GM12878 (cell line): ENCODE data around the gene CAVIN1. TPM values are rescaled to one million over a fixed set of nuclear protein-coding genes. Genes with fewer than 3 reads are reported as not detected.

Experiments
- BMI1 ChIP-seq: fragments of 450-650 bp; IDR thresholded peaks from 2 replicates; pipeline ENCODE4 v1.6.1; 2016; ENCODE audit warnings: mild to moderate bottlenecking, moderate library complexity, borderline replicate concordance
- EGR1 ChIP-seq, 2 experiments: IDR thresholded peaks; 1 replicate in 1 of 2; 2 replicates in 1 of 2; pipeline ENCODE4 v1.6.1; 2011 to 2012; ENCODE audit warnings: low read depth in 2 of 2, low read length in 2 of 2, borderline replicate concordance in 1 of 2, mild to moderate bottlenecking in 1 of 2, moderate library complexity in 1 of 2
- EZH2 ChIP-seq: IDR thresholded peaks from 2 replicates; pipeline ENCODE4 v1.6.1; 2012; ENCODE audit warnings: low read depth, mild to moderate bottlenecking, control low read depth, inconsistent platforms, low read length, borderline replicate concordance; ENCODE audit not compliant: control insufficient read depth
- FOS ChIP-seq: IDR thresholded peaks from 3 replicates; pipeline ENCODE4 v1.6.1; 2011; ENCODE audit warnings: borderline replicate concordance; ENCODE audit not compliant: insufficient read length; ENCODE audit errors: extremely low read depth
- FOXM1 ChIP-seq: IDR thresholded peaks from 2 replicates; pipeline ENCODE4 v1.6.1; 2012; ENCODE audit warnings: low read depth, mild to moderate bottlenecking, inconsistent platforms, low read length, moderate library complexity
- GATAD2B ChIP-seq: fragments of 450-650 bp; conservative IDR thresholded peaks from 2 replicates; pipeline ENCODE4 v1.6.1; 2017; ENCODE audit warnings: low read depth, mild to moderate bottlenecking, moderate library complexity
- HCFC1 ChIP-seq: fragments of 150-350 bp; IDR thresholded peaks from 2 replicates; pipeline ENCODE4 v1.6.1; 2014; ENCODE audit warnings: low read length
- HDGF ChIP-seq: fragments of 450-650 bp; IDR thresholded peaks from 2 replicates; pipeline ENCODE4 v1.6.1; 2016; ENCODE audit warnings: antibody characterized with exemption
- PAX5 ChIP-seq: IDR thresholded peaks from 2 replicates; pipeline ENCODE4 v1.6.1; 2011; ENCODE audit warnings: low read depth, low read length, borderline replicate concordance
- PAX8 ChIP-seq: fragments of 450-650 bp; IDR thresholded peaks from 2 replicates; pipeline ENCODE4 v1.6.1; 2017; ENCODE audit warnings: mild to moderate bottlenecking, moderate library complexity
- POLR2A ChIP-seq: IDR thresholded peaks from 2 replicates; pipeline ENCODE4 v1.6.1; 2011; ENCODE audit warnings: low read depth, mild to moderate bottlenecking, low read length
- RAD51 ChIP-seq: fragments of 450-650 bp; IDR thresholded peaks from 2 replicates; pipeline ENCODE4 v1.6.1; 2016; ENCODE audit warnings: moderate library complexity, mild to moderate bottlenecking, inconsistent platforms
- RUNX3 ChIP-seq: IDR thresholded peaks from 2 replicates; pipeline ENCODE4 v1.6.1; 2012; ENCODE audit warnings: low read length, inconsistent platforms
- SIN3A ChIP-seq: IDR thresholded peaks from 2 replicates; pipeline ENCODE4 v1.6.1; 2012; ENCODE audit warnings: low read depth, low read length, improper control_type of control experiment
- STAT3 ChIP-seq: IDR thresholded peaks from 2 replicates; pipeline ENCODE4 v1.6.1; 2011; ENCODE audit warnings: low read depth, low read length, improper control_type of control experiment
- WRNIP1 ChIP-seq: IDR thresholded peaks from 2 replicates; pipeline ENCODE4 v1.6.1; 2011; ENCODE audit warnings: low read depth, low read length, improper control_type of control experiment, borderline replicate concordance
- YBX1 ChIP-seq: fragments of 450-650 bp; IDR thresholded peaks from 2 replicates; pipeline ENCODE4 v1.6.1; 2016; ENCODE audit warnings: antibody characterized with exemption
- YY1 ChIP-seq: IDR thresholded peaks from 2 replicates; pipeline ENCODE4 v1.6.1; 2011; ENCODE audit warnings: low read depth, mild to moderate bottlenecking, low read length
- ZBTB11 ChIP-seq: fragments of 450-650 bp; formaldehyde crosslinking; IDR thresholded peaks from 2 replicates; pipeline ENCODE4 v1.5.0; 2022; ENCODE audit warnings: mild to moderate bottlenecking, missing genetic modification characterization
- ZNF207 ChIP-seq: fragments of 450-650 bp; IDR thresholded peaks from 2 replicates; pipeline ENCODE4 v1.6.1; 2014; ENCODE audit warnings: antibody characterized with exemption, mild to moderate bottlenecking, borderline replicate concordance
- ZSCAN29 ChIP-seq: fragments of 450-650 bp; IDR thresholded peaks from 2 replicates; pipeline ENCODE4 v1.6.1; 2017; ENCODE audit warnings: mild to moderate bottlenecking, moderate library complexity
- polyA plus RNA-seq, 11 experiments: library from polyadenylated mRNA; depleted of rRNA in 4 of 11; unstranded in 6 of 11; stranded (reverse) in 5 of 11; fragments of >200 nt; fragmentation: Nextera tagmentation in 4 of 11; fragmentation: Illumina TruSeq in 1 of 11; extraction: Ambion mirVana in 4 of 11; extraction: Trizol in 1 of 11; gene quantifications; 1 replicate in 1 of 11; 2 replicates in 10 of 11; pipeline versions ENCODE4 v1.2.1 to v1.2.3, GENCODE V29; 2011 to 2016; ENCODE audit warnings: inconsistent platforms in 2 of 11, missing spikeins in 2 of 11, low read depth in 1 of 11
- total RNA-seq, 4 experiments: library from RNA; depleted of rRNA in 3 of 4; stranded (reverse); fragments of >200 nt in 3 of 4; fragmentation: Illumina TruSeq in 1 of 4; extraction: Trizol in 1 of 4; gene quantifications; 2 replicates each; pipeline versions ENCODE4 v1.2.1 to v1.2.3, GENCODE V29; 2013 to 2021
- TF ChIP-seq, protein P1 (sequence below): fragments of 450-650 bp; IDR thresholded peaks from 2 replicates; pipeline ENCODE4 v1.6.1; 2017; ENCODE audit warnings: mild to moderate bottlenecking
- TF ChIP-seq, protein P2 (sequence below): IDR thresholded peaks from 2 replicates; pipeline ENCODE4 v1.6.1; 2012; ENCODE audit warnings: improper control_type of control experiment, low read depth, low read length; ENCODE audit not compliant: insufficient replicate concordance

CAVIN1 gene
- total and polyA plus RNA-seq, 10 of the 15 experiments (the other 5 are each of a cell fraction or from before 2014, with no cell fraction given), result 0.03 to 1.1 (median 0.37) TPM

- TF ChIP-seq, protein P1, sequence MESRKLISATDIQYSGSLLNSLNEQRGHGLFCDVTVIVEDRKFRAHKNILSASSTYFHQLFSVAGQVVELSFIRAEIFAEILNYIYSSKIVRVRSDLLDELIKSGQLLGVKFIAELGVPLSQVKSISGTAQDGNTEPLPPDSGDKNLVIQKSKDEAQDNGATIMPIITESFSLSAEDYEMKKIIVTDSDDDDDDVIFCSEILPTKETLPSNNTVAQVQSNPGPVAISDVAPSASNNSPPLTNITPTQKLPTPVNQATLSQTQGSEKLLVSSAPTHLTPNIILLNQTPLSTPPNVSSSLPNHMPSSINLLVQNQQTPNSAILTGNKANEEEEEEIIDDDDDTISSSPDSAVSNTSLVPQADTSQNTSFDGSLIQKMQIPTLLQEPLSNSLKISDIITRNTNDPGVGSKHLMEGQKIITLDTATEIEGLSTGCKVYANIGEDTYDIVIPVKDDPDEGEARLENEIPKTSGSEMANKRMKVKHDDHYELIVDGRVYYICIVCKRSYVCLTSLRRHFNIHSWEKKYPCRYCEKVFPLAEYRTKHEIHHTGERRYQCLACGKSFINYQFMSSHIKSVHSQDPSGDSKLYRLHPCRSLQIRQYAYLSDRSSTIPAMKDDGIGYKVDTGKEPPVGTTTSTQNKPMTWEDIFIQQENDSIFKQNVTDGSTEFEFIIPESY, result no peak
- TF ChIP-seq ZBTB11 (CRISPR knock-in tag) (no peak), YBX1 (no peak), PAX5 (no peak), ZSCAN29 (no peak), FOS (no peak), EGR1 (IDR thresholded peaks at IDR 0.05; ENCODE audit: borderline replicate concordance in 1 of 2, low read depth in 2 of 2, low read length in 2 of 2) (no peak), BMI1 (no peak), FOXM1 (no peak), HDGF (no peak), SIN3A (peak; percentile 96), HCFC1 (no peak), GATAD2B (no peak), YY1 (no peak), WRNIP1 (no peak), EZH2 (no peak), POLR2A (no peak), PAX8 (no peak), STAT3 (no peak), RUNX3 (no peak), RAD51 (no peak), ZNF207 (no peak)
- TF ChIP-seq, protein P2, sequence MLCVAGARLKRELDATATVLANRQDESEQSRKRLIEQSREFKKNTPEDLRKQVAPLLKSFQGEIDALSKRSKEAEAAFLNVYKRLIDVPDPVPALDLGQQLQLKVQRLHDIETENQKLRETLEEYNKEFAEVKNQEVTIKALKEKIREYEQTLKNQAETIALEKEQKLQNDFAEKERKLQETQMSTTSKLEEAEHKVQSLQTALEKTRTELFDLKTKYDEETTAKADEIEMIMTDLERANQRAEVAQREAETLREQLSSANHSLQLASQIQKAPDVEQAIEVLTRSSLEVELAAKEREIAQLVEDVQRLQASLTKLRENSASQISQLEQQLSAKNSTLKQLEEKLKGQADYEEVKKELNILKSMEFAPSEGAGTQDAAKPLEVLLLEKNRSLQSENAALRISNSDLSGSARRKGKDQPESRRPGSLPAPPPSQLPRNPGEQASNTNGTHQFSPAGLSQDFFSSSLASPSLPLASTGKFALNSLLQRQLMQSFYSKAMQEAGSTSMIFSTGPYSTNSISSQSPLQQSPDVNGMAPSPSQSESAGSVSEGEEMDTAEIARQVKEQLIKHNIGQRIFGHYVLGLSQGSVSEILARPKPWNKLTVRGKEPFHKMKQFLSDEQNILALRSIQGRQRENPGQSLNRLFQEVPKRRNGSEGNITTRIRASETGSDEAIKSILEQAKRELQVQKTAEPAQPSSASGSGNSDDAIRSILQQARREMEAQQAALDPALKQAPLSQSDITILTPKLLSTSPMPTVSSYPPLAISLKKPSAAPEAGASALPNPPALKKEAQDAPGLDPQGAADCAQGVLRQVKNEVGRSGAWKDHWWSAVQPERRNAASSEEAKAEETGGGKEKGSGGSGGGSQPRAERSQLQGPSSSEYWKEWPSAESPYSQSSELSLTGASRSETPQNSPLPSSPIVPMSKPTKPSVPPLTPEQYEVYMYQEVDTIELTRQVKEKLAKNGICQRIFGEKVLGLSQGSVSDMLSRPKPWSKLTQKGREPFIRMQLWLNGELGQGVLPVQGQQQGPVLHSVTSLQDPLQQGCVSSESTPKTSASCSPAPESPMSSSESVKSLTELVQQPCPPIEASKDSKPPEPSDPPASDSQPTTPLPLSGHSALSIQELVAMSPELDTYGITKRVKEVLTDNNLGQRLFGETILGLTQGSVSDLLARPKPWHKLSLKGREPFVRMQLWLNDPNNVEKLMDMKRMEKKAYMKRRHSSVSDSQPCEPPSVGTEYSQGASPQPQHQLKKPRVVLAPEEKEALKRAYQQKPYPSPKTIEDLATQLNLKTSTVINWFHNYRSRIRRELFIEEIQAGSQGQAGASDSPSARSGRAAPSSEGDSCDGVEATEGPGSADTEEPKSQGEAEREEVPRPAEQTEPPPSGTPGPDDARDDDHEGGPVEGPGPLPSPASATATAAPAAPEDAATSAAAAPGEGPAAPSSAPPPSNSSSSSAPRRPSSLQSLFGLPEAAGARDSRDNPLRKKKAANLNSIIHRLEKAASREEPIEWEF, result no peak
Measured at GRCh38 chr17:42459801-42460281, 36.8 kb upstream of the CAVIN1 start (continued).
